Erythroblast (primary cell): Measurements from ENCODE around the gene OR4C12.
"Not testable (repeated sequence)": the region's sequence is repeated elsewhere in the genome, so short reads cannot be mapped to it uniquely, and the experiment has no call there.

Source experiments
- DNase-seq, 2 experiments: peaks; one replicate each; lab custom pipeline; 2025; lab: John Stamatoyannopoulos, UW
- GATA1 ChIP-seq: IDR thresholded peaks from 2 replicates; pipeline ENCODE4 v1.6.1; 2011; ENCODE audit warnings: low read depth, mild to moderate bottlenecking, control low read depth, low read length, moderate library complexity
- POLR2A ChIP-seq: IDR thresholded peaks from 2 replicates; pipeline ENCODE4 v1.6.1; 2011; ENCODE audit warnings: mild to moderate bottlenecking, low read length

The OR4C12 gene

DNA sequence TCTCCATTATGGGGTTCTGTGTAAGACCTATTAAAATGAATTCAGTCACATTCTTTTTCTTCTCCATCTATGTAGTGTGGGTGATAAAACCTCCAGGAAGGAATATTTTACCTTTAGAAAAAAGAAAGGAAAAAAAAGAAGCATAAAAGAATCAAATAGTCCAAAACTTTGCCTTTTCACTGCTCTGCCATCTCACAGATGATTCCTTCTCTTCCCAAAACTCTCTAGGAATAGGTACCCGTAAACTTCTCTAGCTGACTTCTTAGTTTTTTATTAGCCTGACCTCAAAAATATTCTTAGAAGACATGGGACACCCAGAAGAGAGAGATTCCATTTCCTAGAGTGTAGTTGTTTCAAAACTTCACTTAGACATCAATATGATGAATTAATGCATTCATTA is at the start of gene OR4C12:
Gene OR4C12, minus strand, starts transcription at position 101 of the 400 bp plus-strand sequence. Its CDS starts 34 bp downstream, at position 67.
- not testable (repeated sequence) for DNase-seq

DNA sequence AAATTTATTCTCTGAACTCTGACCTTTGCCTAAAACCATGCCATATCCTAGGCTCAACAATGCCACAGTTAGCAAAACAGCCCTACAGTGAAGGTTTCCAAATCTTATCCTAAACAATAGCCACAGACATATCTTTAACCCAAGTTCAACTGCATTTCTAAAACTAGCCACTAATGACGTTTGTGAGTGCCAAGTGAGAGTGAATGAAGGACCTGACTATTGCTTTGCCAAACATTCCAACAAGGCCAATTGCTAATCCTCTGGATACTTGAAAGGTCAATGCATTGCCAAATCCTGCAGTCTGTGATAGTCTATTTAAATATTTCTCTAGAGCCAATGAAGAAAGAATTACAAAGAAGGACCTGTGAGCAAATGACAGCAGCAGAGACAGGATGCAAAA is 47.9 kb upstream of the OR4C12 start:
- no peak for TF ChIP-seq GATA1
- no peak for TF ChIP-seq POLR2A
- DNase-seq = no peak

DNA sequence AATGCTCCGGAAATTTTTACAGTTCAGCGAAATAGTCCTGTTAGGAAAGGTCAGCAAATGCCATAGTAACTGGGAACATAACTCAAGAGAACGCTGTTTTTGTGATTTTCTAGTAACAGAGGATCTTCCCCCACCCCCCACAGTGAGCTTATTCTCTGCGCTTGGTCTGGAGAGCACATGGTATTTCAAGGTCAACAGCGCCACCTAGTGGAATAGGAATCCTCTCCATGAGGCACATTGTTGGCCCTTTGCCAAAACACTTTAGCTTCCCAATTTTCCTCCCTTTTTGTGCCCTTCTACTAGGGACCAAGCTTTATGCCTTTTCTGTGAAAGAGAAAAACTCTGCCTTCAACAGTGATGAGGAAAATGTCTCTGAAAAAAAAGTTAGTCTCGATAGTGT is 13.2 kb upstream of the OR4C12 start:
- no peak for TF ChIP-seq GATA1
- peak; percentile 72 to 80 for DNase-seq

DNA sequence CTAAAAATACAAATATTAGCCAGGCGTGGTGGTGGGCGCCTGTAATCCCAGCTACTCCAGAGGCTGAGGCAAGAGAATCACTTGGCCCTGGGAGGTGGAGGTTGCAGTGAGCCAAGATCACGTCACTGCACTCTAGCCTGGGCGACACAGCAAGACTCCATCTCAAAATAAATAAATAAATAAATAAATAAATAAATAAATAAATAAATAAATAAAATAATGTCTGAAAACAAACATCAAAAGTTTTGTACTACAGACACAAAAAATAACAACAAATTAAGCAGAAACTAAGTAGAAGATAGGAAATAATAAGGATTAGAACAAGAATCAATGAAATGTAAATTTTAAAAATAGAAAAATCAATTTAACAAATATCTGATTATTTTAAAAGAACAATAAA is 8.9 kb downstream of the OR4C12 start:
- not testable (repeated sequence) for DNase-seq

DNA sequence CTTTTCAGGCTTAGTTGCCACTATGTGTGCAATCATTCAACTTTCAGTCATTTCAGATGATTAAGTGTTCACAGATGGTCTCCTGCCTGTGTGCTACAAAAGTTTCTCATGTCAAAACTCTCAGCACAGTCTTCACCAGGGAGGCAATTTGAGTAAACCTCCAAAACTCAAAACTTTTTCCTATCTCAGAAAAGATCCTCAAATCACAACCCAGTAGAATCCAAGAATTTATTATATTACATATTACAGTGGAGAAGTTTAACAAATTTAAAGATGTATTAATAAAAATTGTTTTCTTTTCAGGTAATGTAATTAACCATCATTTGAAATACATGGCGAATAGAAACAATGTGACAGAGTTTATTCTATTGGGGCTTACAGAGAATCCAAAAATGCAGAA is 30.2 kb downstream of the OR4C12 start, which contains the start of gene OR4C13:
Gene OR4C13, plus strand, starts transcription at position 301 of the 400 bp plus-strand sequence. Its CDS starts 32 bp downstream, at position 333.
- DNase-seq = no peak
- no peak for TF ChIP-seq POLR2A
- TF ChIP-seq GATA1 = no peak

DNA sequence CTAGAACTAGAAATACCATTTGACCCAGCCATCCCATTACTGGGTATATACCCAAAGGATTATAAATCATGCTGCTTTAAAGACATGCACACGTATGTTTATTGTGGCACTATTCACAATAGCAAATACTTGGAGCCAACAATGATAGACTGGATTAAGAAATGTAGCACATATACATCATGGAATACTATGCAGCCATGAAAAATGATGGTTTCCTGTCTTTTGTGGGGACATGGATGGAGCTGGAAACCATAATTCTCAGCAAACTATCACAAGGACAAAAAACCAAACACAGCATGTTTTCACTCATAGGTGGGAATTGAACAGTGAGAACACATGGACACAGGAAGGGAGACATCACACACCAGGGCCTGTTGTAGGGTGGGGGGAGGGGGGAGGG is 33.6 kb downstream of the OR4C12 start:
- DNase-seq = not testable (repeated sequence)
